T-helper 2 cell treated with Interferon-gamma antibody and Interleukin-4, amounts not matched to agents 100 ng/mL and 5 ng/mL, for 36 hours (primary cell): ENCODE data around the gene SDS. TPM values are rescaled to one million over a fixed set of nuclear protein-coding genes. Genes with fewer than 3 reads are reported as not detected.

Experiments
- intact Hi-C: fragments of 100-400 bp; cut with micrococcal nuclease; formaldehyde crosslinking; loops from one replicate; pipeline ENCODE4 v1.15.1; 2023
- total RNA-seq: library from RNA; stranded (reverse); gene quantifications from 2 replicates; pipeline ENCODE4 v1.2.3, GENCODE V29; 2022

SDS gene
- total RNA-seq, 1 donor from 2014 or later: not detected

GRCh38 chr12:113351089-113351488 lies 52.6 kb downstream of the SDS start:
- intact Hi-C loops: no loop called here

- intact Hi-C loops: no loop called here
These were observed 54.7 kb downstream of the SDS start for GRCh38 chr12:113348849-113349536.

GRCh38 chr12:113347892-113348291 lies 55.8 kb downstream of the SDS start:
- intact Hi-C loops: no loop called here

- intact Hi-C loops: no loop called here
These were observed 56.6 kb downstream of the SDS start for GRCh38 chr12:113347107-113347506.

GRCh38 chr12:113346353-113346752 lies 57.3 kb downstream of the SDS start:
- intact Hi-C loops: no loop called here

- intact Hi-C loops: no loop called here
These were observed 58.4 kb downstream of the SDS start for GRCh38 chr12:113345318-113345717.

Other genes starting within 250 kb of the SDS start
- gene DDX54, start 218.4 kb downstream of the SDS start, total RNA-seq: 76.4 and 90.1 TPM in 2 replicates
- gene RITA1, start 218.2 kb downstream of the SDS start, total RNA-seq: 22.0 and 24.8 TPM in 2 replicates
- gene TPCN1, start 182.4 kb downstream of the SDS start, total RNA-seq: 34.2 and 38.4 TPM in 2 replicates
- 27.6 and 28.9 TPM in 2 replicates for gene SLC8B1, start 68.8 kb downstream of the SDS start, total RNA-seq
- 12.1 and 12.5 TPM in 2 replicates for gene PLBD2, start 45.3 kb downstream of the SDS start, total RNA-seq
- gene SDSL, start 18.5 kb upstream of the SDS start, total RNA-seq: 0.57 and 0.89 TPM in 2 replicates
- gene LHX5, start 68.0 kb upstream of the SDS start, total RNA-seq: not detected in 2 replicates